Hippocampal formation (tissue), 2 donors: ENCODE results near the gene SNW1.
A peak's percentile ranks its signal among the peaks of the same experiment; 100 is the strongest.
"Not testable (repeated sequence)": the region's sequence is repeated elsewhere in the genome, so short reads cannot be mapped to it uniquely, and the experiment has no call there.

Experiments
- DNase-seq, 2 donors: peaks; one replicate each; lab custom pipeline; 2025; lab: John Stamatoyannopoulos, UW

Gene SNW1

DNA sequence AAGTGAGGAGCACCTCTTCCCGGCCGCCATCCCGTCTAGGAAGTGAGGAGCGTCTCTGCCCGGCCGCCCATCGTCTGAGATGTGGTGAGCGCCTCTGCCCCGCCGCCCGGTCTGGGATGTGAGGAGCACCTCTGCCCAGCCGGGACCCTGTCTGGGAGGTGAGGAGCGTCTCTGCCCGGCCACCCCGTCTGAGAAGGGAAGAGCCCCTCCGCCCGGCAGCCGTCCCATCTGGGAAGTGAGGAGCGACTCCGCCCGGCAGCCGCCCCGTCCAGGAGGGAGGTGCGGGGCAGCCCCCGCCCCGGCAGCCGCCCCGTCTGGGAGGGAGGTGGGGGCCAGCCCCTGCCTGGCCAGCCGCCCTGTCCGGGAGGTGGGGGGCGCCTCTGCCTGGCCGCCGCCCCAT is 13.5 kb downstream of the SNW1 start:
- not testable (repeated sequence) for DNase-seq

DNA sequence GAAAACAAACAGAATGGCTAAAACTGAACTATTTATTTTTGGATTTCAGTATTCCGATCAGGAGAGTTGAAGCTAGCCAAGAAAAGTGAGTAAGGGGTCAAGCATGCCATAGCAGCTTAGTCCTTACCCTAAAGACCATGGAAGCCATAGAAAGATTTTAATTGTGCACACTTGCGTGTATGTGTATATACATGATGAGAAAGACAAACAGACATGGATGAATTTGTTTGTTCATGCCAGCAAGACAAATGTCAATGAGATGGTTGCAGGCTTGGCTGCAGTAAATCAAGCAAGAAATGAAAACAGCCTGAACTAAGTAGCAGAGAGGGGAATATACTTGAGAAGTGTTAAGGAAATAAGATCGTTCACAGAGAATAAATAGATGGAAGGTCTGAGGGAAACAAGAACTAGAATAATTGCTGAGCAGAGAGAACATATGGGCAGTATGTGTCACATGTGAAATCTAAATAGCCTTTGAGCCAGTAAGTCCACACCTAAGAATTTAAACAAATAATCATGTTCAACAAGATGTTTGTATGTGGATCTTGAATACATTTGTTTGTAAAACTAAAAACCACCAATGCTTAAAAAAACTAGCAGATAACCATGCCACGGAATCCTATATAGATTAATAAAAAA is 14.8 kb downstream of the SNW1 start:
- DNase-seq = no peak

DNA sequence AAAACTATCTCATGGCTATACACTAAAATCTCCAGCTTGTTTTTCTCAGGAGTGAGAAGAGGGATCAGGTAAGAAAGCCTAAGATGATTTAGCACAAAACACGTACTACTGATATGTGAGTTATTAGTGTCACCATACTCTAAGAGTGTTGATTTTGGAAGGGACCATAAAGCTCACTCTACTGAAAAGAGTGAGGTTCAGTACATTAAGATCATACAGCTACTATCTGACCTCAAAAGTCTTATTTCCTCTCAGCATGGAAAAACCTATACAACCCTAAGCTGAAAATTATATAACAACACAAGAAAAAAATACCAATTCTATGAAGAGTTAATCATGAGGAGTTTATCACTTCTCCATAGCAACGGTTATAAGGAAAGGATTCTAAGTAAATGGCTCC is 19.5 kb downstream of the SNW1 start:
- DNase-seq = no peak

DNA sequence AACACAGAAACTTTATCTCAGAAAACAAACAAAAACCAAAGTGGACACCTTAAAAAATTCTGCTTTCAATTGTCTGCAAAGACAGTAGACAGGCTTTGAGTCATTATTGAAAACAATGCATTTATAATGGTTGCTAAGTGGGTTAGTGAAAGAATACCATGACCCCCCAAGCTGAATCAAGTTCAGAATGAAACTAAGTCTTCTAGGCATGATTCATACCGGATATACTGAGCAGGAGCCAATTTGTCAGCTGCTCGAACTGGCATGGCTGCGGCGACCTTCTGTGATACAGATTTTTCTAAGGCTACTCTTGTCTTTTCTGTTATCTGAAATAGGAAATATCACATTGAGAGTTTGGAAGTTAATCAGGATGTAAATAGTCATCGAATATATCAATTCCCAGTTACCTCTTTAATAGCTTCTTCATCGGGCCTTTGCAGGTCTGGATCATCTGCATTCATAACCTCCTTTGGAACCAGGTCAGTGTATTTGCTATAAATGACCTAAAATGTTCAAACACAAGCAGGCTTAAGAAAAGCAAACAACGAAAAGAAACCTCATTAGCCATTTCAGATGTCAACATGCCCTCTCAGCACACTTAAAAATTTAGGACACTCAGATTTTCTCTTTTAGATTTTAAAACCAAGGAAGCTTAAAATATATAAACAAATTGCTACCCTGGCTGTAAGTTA is 22.3 kb downstream of the SNW1 start:
- DNase-seq = no peak

DNA sequence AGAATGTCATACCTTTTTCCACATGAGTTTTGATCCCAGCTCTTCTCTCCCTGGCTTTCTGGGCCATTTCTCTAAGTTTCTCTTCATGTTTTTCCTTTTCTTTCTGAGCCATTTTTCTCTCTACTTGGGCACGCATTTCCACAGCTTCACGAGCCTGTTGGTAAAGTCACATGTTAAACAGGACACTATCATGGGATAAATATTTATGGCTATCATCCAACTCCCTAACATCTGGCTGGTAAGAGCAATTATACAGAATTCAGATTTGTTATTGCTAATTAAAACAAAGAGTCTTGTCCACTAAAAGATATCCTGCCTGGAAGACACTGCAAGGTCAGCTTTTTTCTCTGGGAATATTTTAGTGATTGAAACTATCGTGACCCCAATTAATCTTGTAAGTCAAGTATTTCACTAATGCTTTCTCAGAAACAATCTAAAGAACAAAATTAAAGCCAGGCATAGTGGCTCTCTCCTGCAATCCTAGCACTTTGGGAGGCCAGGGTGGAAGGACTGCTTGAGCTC is 29.9 kb downstream of the SNW1 start:
- DNase-seq = no peak

DNA sequence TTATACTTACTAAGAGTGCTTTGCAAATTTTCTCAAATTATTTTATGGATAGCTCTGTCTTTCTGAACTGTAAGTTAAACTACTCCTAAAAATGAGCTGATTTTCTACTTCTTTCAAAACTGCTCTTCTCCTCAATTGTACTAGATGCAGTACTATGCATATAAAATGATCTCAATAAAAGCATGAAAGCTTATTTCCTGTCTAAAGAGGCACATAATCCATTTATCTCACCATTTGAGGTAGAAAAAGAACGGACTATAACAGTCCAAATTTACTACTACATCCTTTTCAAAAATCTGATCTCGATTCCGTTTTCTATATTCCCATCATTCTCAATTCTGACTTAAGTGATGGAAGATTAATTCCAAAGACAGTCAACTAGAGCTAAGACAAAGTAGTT is 38.7 kb downstream of the SNW1 start:
- no peak for DNase-seq

DNA sequence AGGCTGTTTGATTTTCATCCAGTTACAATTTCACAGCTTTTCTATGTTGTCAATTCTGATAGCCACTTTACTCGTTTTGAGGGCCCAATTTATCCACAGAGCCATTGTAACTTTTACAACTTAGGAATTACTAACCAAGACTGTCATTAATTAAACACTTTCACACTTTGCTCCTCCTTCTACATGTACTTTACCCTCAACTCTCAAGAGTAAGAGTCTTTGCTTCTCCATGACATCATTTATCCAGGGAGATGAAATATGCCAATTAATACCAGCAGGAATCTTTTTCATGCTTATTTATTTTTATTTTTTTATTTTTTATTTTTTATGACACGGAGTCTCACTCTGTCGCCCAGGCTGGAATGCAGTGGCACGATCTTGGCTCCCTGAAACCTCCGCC is 39.5 kb downstream of the SNW1 start:
- DNase-seq = no peak

DNA sequence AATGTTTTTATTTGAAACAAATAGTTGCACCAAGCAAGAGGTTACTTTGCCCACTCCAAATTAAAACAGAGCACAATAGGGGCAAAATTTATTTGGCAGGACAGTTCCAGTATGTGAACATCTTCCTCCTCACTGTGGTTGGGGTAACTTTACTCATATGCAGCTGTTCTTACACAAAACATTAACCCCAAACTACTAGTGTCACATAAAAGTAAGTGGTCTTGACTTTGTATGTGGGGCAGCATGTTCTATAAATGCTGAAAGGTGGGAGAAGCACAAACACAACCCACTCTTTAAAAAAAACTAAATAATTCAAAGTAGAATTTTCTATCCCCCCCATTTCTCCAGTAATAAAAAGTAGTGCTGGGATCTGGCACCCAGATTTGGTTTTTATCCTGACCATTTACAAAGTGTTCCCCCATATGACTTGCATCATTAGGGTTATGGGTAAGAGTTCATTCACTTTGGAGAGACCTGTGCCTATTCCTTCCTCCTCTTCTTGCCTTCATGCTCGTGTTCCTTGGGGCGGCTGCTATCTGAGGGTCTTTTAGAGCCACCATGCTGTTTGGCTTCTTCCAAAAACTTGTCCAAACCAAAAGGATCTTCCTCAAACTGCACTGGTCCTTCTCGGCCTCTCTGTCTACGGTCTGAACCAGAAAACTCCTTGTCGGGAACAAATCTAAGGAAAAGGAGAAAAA is 43.2 kb downstream of the SNW1 start:
- no peak for DNase-seq

DNA sequence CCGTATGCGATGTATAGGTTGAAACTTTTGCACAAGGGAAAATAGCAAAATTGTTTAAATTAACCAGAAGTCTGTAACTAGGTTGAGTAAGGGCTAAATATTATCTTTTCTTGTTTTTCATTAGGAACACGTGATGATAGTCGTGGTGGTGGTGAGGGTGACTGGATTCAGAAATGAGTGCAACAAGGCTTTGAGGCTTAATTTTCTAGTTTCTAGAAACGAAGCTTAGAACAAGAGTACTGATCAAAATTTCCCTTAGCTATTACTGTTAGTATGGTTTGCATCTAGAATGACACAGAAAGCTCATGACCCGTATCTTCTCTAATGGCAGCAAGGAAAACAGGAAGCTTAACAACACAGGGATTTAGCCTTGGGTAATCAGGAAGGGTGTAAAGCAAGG is 46.0 kb downstream of the SNW1 start:
- no peak for DNase-seq

DNA sequence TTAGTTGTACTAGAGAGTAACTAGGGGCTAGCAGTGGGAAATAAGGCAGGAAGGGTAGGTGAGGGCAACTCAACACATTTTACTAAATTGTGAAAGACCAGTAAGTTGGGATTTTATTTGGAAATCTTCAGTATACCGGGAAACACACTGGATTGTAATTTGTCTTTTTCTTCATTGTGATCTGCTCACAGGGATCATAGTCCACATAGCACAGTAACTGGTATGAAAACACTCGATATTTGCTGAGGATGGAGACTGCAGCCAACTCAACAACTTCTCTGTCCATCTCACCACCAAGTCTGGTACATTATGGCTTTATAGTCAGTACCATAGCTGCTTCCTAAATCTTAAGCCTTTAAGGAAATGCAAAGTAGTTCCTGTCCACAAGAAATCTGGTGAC is 50.6 kb downstream of the SNW1 start:
- DNase-seq = no peak

DNA sequence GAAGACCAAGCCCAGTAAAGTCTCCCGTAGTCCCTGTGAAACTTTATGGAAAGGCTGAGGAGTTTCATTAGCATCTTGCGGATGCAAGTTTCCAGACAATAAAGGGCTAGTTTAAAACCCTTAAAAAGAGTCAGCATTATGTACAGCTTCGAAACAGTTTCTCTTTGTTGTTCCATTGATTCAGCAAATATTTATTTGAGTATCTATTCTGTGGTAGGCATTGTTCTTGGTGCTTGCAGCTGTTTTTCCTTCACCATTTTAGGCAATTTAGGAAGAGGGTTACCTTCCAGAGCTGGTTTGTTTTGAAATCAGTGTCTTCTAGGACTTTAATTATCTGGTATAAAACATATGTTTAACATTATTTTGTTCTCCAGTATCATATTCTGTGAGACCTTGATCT is 51.5 kb downstream of the SNW1 start:
- DNase-seq = peak in 1 of 2 donors; percentile 49

DNA sequence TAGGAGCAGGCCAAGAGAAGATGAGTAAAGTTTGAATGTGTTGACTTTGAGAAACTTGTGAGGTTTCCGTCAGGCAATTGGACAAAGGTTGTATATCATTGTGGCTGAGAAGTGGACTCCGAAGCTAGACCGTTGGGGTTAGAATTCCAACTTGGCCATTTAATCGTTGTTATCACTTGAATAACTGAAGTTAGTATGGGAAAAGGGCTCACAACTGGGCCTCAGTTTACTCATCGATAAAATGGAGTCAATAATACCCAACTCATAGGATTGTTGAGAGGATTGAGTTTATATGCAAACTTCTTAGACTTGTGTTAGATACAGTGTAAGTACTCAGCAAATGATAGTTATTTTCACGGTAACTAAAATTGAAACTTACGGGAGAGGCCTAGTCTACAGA is 52.2 kb downstream of the SNW1 start:
- DNase-seq = no peak

DNA sequence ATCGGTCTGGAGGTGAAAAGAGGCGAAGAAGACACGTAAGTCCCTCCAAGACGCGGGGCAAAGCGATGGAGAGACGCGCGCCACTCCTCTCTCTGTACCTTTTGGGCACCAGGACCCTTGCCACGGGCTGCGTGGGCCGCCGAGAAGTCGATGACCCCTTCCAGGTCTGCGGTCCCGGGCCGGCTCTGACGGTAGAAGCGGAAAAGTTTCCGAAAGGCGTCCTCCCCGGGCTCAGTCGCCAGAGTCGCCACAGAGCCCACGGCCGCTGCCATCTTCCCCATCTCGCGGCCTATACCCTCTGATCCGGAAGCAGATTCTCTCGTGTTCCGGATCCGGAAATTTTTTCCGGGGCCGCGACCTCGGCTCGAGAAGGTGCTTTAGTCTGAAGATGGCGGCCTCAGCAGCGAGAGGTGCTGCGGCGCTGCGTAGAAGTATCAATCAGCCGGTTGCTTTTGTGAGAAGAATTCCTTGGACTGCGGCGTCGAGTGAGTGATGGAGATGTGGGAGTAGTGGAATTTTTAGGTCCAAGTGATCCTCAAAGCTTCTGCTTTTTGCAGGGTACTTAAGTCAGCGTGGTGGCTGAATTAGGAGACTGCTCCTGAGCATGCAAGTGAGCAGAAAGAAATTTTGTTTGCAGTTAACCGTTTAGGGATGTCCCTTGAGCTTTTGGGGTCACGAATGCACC is 53.1 kb downstream of the SNW1 start, which contains the start of the genes ALKBH1 and SLIRP:
Gene ALKBH1 (minus strand): TSS at position 300 of the 685 bp plus-strand sequence. CDS start 19 bp downstream, at position 281.
Gene SLIRP (plus strand): TSS at position 380 of the 685 bp plus-strand sequence. CDS start 9 bp downstream, at position 389.
- peak; percentile 82 to 84 for DNase-seq

DNA sequence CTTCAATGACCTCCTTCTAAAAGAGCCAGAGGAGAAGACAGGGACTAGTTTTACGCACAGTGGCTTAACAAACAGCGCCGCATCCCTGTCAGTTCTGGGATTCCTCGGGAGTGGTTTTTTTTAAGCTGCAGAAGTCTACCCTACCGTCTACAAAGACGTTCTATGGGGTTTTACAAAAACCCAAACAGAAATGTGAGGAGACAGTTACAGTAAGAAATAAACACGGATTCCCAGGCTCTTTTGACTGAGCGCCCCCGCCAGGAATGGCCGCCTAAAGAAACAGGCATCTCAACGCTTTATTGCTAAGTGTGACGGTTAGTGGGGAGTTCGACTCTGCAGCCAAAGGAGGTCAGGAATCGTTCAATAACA is 53.6 kb downstream of the SNW1 start:
- DNase-seq = peak in 1 of 2 donors; percentile 38

DNA sequence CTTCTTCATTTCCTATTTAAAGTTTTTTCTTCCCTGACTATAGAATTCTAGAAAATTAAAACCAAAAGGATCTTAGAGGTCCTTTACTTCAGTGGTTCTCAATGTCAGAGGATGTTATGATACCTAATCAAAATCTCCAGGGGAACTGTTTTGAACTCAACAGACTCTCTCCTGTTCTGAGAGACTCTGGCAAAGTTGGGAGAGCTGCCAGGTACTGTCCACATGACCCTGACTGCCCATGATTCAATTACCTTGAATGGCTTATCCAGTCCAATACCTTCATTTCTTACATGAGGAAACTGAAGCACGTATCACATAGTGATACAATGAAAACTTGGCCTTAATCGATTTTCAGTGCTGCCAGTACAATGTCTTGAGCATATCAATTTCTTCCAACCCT is 69.7 kb downstream of the SNW1 start:
- DNase-seq = no peak

DNA sequence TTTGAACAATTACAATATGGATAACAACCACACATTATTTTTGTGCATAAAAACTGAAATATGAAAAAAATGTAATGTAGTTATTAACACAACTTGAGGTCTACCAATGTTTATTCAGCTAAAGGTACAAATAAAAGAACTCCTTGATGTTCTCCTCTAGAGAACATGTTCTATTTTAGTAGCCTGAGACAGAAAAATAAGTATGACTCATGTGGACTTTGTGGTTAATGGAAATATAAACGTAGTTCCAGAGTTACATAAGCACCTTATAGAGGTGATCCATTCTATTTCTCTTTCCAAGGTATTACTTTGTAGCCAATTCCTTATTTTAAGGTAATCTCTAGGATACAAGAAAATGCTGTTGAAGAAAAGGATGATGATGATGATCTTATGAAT is 78.8 kb downstream of the SNW1 start:
- no peak for DNase-seq

DNA sequence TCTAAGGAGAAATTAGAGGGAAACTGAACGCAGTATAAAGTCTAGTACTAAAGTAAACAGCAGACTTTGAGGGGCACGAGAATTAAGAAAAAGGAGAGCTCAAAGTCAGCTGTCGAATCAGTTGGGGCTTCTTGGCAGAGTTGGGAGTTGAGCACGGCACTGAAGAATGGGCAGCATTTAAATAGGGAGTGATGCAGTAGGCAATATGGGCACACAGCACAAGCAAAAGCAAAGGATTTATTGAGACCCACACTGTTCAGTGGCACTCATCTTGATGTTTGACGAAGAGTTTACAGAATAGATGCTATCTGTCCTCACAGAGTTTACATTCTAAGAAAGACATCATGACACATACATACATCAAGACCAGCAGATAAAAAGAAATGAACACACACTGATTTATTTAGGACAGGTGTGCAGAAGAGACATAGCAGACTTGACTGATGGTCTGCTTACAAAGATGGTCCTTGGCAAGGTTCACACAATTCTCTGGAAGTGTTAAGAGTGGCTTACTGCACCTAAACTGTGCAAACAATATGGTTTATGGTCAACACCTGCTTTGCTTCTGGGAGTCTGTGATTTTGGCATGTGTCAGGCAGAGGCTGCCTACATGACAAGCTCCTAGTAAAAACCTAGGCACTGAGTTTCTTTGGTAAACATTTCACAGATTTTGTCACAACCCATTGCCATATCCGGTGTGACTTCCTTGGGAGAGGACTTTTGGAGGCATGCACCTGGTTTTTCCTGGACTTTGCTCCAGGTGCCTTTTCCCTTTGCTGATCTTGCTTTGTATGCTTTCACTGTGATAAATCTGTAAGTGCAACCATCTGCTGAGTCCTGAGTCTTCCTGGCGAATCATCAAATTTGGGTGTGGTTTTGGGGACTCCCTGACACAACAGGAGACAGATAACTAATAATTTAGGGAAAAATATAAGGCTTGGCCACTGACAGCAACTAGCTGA is 79.5 kb downstream of the SNW1 start:
- DNase-seq = no peak

DNA sequence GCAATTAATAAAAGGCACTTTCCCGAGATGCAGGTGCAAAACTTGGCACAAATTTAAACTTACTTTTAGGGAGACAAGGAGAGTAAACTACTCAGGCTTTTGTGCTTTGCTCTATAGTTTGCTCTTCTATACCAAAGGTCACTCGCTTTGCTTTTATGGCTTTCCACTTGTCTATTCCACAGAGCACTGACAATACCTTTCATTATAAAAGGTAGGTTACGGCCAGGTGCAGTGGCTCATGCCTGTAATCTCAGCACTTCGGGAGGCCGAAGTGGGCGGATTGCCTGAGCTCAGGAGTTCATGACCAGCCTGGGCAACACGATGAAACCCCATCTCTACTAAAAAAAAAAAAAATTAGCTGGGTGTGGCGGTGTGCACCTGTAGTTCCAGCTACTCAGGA is 86.0 kb downstream of the SNW1 start:
- DNase-seq = no peak

DNA sequence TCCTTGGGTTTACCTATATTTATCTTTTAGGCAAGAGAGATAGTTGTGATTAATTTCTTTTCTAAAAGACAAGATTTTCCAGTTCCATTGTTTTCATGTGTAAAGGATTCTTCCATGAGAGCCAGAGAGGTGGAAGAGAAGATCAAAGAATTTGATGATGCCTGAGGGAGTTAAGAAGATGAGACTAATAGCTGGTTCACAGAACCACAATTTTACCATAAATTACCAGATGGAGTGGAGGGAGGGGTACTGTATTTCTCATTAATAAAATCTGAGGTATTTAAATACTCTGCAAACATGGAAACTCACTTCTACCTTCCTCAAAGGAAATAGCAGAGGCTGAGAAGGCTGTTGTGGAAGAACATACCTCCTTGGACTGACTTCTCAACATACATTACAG is 87.8 kb downstream of the SNW1 start:
- DNase-seq = no peak
